H9 (cell line): Measurements from ENCODE around the gene SLC22A3. TPM values are rescaled to one million over a fixed set of nuclear protein-coding genes. Genes with fewer than 3 reads are reported as not detected.

Source experiments
- DNase-seq: peaks from one replicate; pipeline ENCODE4 v3.0.0-alpha.2; 2017
- H2AFZ ChIP-seq: one replicate; pipeline ENCODE4 v1.6.1; 2013; ENCODE audit warnings: mild to moderate bottlenecking, low read length, control low read depth, moderate library complexity
- H2AK5ac ChIP-seq: 2 replicates; pipeline ENCODE4 v1.6.1; 2013; ENCODE audit warnings: low read length, control low read depth, mixed read lengths; ENCODE audit not compliant: insufficient read length
- H2BK120ac ChIP-seq: one replicate; pipeline ENCODE4 v1.6.1; 2013; ENCODE audit warnings: low read depth, mild to moderate bottlenecking, low read length, control low read depth, inconsistent platforms; ENCODE audit not compliant: poor library complexity, severe bottlenecking
- H2BK12ac ChIP-seq: 2 replicates; pipeline ENCODE4 v1.6.1; 2013; ENCODE audit warnings: low read length, control low read depth, mixed read lengths, low read depth; ENCODE audit not compliant: insufficient read length
- H2BK15ac ChIP-seq: 2 replicates; pipeline ENCODE4 v1.6.1; 2013; ENCODE audit warnings: low read depth, low read length, control low read depth
- H2BK20ac ChIP-seq: one replicate; pipeline ENCODE4 v1.6.1; 2013; ENCODE audit warnings: low read depth, mild to moderate bottlenecking, low read length, control low read depth, inconsistent platforms; ENCODE audit not compliant: poor library complexity, severe bottlenecking
- H2BK5ac ChIP-seq: 2 replicates; pipeline ENCODE4 v1.6.1; 2013; ENCODE audit warnings: low read length, control low read depth, mixed read lengths; ENCODE audit not compliant: insufficient read length
- H3K14ac ChIP-seq: 2 replicates; pipeline ENCODE4 v1.6.1; 2013; ENCODE audit warnings: low read length, control low read depth; ENCODE audit not compliant: insufficient read depth
- H3K18ac ChIP-seq: 2 replicates; pipeline ENCODE4 v1.6.1; 2013; ENCODE audit warnings: low read depth, mild to moderate bottlenecking, mixed read lengths, low read length, control low read depth; ENCODE audit not compliant: insufficient read length
- H3K23ac ChIP-seq: 2 replicates; pipeline ENCODE4 v1.6.1; 2013; ENCODE audit warnings: low read length, control low read depth, mixed read lengths, low read depth; ENCODE audit not compliant: insufficient read length
- H3K23me2 ChIP-seq: 2 replicates; pipeline ENCODE4 v1.6.1; 2013; ENCODE audit warnings: low read depth, mild to moderate bottlenecking, mixed read lengths, low read length, control low read depth; ENCODE audit not compliant: insufficient read length, poor library complexity, severe bottlenecking
- H3K27ac ChIP-seq: 2 replicates; pipeline ENCODE4 v1.5.1; 2013; ENCODE audit warnings: low read length, control low read depth, mixed read lengths, low read depth; ENCODE audit not compliant: insufficient read length
- H3K27me3 ChIP-seq: 2 replicates; pipeline ENCODE4 v1.6.1; 2013; ENCODE audit warnings: low read length, control low read depth, inconsistent platforms; ENCODE audit not compliant: insufficient read depth
- H3K4ac ChIP-seq: 2 replicates; pipeline ENCODE4 v1.6.1; 2013; ENCODE audit warnings: low read depth, mild to moderate bottlenecking, control low read depth, inconsistent platforms, low read length, moderate library complexity
- H3K4me1 ChIP-seq: 2 replicates; pipeline ENCODE4 v1.6.1; 2013; ENCODE audit warnings: low read length, control low read depth, inconsistent platforms; ENCODE audit not compliant: insufficient read depth
- H3K4me2 ChIP-seq: 2 replicates; pipeline ENCODE4 v1.6.1; 2013; ENCODE audit warnings: low read length, control low read depth, mixed read lengths; ENCODE audit not compliant: insufficient read length, insufficient read depth
- H3K56ac ChIP-seq: 2 replicates; pipeline ENCODE4 v1.6.1; 2013; ENCODE audit warnings: low read depth, mild to moderate bottlenecking, mixed read lengths, low read length, control low read depth; ENCODE audit not compliant: insufficient read length
- H3K79me1 ChIP-seq: 2 replicates; pipeline ENCODE4 v1.6.1; 2013; ENCODE audit warnings: low read depth, mild to moderate bottlenecking, moderate library complexity, low read length, control low read depth, inconsistent platforms; ENCODE audit not compliant: insufficient read depth, poor library complexity, severe bottlenecking
- H3K79me2 ChIP-seq: 2 replicates; pipeline ENCODE4 v1.6.1; 2013; ENCODE audit warnings: low read length, control low read depth, inconsistent platforms; ENCODE audit not compliant: insufficient read depth
- H3K9ac ChIP-seq: 2 replicates; pipeline ENCODE4 v1.6.1; 2013; ENCODE audit warnings: low read length, control low read depth, mixed read lengths; ENCODE audit not compliant: insufficient read length; ENCODE audit errors: extremely low read depth
- H3K9me3 ChIP-seq: one replicate; pipeline ENCODE4 v1.6.1; 2013; ENCODE audit warnings: low read depth, low read length, inconsistent platforms; ENCODE audit not compliant: control insufficient read depth
- H3T11ph ChIP-seq: one replicate; pipeline ENCODE4 v1.6.1; 2013; ENCODE audit warnings: mild to moderate bottlenecking, low read length, control low read depth, inconsistent platforms
- H4K20me1 ChIP-seq: one replicate; pipeline ENCODE4 v1.6.1; 2013; ENCODE audit not compliant: control insufficient read depth, insufficient read length, insufficient read depth
- H4K5ac ChIP-seq: 2 replicates; pipeline ENCODE4 v1.6.1; 2013; ENCODE audit warnings: low read depth, mild to moderate bottlenecking, mixed read lengths, low read length, control low read depth; ENCODE audit not compliant: insufficient read length
- H4K8ac ChIP-seq: replicated peaks from 2 replicates; pipeline ENCODE4 v1.6.1; 2013; ENCODE audit warnings: low read length, control low read depth, mixed read lengths, low read depth; ENCODE audit not compliant: insufficient read length
- H4K91ac ChIP-seq: 2 replicates; pipeline ENCODE4 v1.6.1; 2013; ENCODE audit warnings: low read depth, mild to moderate bottlenecking, moderate library complexity, mixed read lengths, low read length, control low read depth; ENCODE audit not compliant: insufficient read length
- H3K27ac Mint-ChIP-seq, 3 experiments: 2 replicates in 2 of 3; 3 replicates in 1 of 3; pipeline ENCODE4 v1.8.0; 2020 to 2021; ENCODE audit warnings: mixed read lengths in 3 of 3, mild to moderate bottlenecking in 1 of 3, moderate library complexity in 1 of 3
- H3K27me3 Mint-ChIP-seq: 2 replicates; pipeline ENCODE4 v1.8.0; 2021; ENCODE audit warnings: low read depth, mild to moderate bottlenecking, moderate library complexity, mixed read lengths
- H3K36me3 Mint-ChIP-seq, 3 experiments: 2 replicates in 2 of 3; 3 replicates in 1 of 3; pipeline ENCODE4 v1.8.0; 2020 to 2021; ENCODE audit warnings: low read depth in 3 of 3, mixed read lengths in 3 of 3; ENCODE audit not compliant: insufficient read depth in 1 of 3
- H3K4me1 Mint-ChIP-seq, 2 experiments: 2 replicates each; pipeline ENCODE4 v1.8.0; 2020; ENCODE audit warnings: mixed read lengths in 2 of 2
- H3K4me3 Mint-ChIP-seq, 2 experiments: 2 replicates in 1 of 2; 3 replicates in 1 of 2; pipeline ENCODE4 v1.8.0; 2020 to 2021; ENCODE audit warnings: mild to moderate bottlenecking in 2 of 2, mixed read lengths in 2 of 2, moderate library complexity in 1 of 2
- H3K9me3 Mint-ChIP-seq, 2 experiments: 2 replicates in 1 of 2; 3 replicates in 1 of 2; pipeline ENCODE4 v1.8.0; 2020; ENCODE audit warnings: mild to moderate bottlenecking in 2 of 2, mixed read lengths in 2 of 2, moderate library complexity in 1 of 2
- WGBS: extraction: QIAGEN DNeasy Blood & Tissue Kit; methylation state at CpG from one replicate; pipeline ENCODE4 v1.1.7; 2013; ENCODE audit warnings: missing lambda C conversion rate, low lambda C conversion rate, mixed read lengths; ENCODE audit not compliant: insufficient read length; ENCODE audit errors: extremely low coverage; 5-methylcytosine and 5-hydroxymethylcytosine counted together
- total RNA-seq: library from RNA; stranded (reverse); gene quantifications from 2 replicates; pipeline ENCODE4 v1.2.1, GENCODE V29; 2021
- TF ChIP-seq, protein P1 (sequence below): fragments of 200-600 bp; sonication (generic); conservative IDR thresholded peaks from 3 replicates; pipeline ENCODE4 v1.8.0; 2021; ENCODE audit warnings: antibody characterized with exemption, mild to moderate bottlenecking

SLC22A3 gene
- total RNA-seq, 1 experiment from 2014 or later, result 2.7 TPM

DNA sequence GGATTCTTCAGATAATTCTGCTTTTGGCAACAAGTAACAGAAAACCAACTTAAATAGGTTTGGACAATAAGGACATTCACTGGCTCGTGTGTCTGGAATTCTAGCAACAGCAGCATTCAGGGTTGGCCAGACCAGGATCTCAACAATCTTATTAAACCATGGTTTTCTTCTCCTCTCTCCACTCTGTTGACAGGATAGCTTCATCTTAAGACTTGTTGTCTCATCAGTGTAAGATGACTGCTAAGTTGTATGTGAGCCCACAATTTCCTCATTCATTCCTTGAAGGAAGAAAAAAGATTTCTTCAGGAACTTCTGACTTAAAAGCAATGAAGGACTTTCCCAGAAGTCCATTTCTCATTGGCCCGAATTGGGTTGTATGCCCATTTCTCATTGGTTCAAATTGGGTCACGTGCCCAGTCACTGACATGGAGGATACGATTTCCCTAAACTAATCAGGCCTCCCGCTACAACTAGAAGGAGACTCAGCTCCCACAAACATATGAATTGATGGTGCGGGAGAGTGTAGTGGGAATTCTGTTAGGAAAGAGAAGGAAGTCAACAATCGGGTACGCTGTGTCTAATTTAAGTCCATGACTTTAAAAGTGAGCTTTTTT is 83.7 kb downstream of the SLC22A3 start:
- H2BK15ac ChIP-seq, result no peak overlapping the region
- no peak overlapping the region for H3T11ph ChIP-seq
- no peak overlapping the region for H2BK12ac ChIP-seq
- no peak overlapping the region for H2BK20ac ChIP-seq
- H3K4me1 Mint-ChIP-seq, result peaks cover 29 to 30% of the 10 kb centered on the region in 2 experiments
- no peak overlapping the region for H2BK5ac ChIP-seq
- H3K18ac ChIP-seq, result no peak overlapping the region
- H2AFZ ChIP-seq, result no peak overlapping the region
- no peaks in the 10 kb centered on the region for H3K79me1 ChIP-seq
- H4K5ac ChIP-seq, result no peak overlapping the region
- H3K79me2 ChIP-seq, result no peaks in the 10 kb centered on the region
- TF ChIP-seq, protein P1, sequence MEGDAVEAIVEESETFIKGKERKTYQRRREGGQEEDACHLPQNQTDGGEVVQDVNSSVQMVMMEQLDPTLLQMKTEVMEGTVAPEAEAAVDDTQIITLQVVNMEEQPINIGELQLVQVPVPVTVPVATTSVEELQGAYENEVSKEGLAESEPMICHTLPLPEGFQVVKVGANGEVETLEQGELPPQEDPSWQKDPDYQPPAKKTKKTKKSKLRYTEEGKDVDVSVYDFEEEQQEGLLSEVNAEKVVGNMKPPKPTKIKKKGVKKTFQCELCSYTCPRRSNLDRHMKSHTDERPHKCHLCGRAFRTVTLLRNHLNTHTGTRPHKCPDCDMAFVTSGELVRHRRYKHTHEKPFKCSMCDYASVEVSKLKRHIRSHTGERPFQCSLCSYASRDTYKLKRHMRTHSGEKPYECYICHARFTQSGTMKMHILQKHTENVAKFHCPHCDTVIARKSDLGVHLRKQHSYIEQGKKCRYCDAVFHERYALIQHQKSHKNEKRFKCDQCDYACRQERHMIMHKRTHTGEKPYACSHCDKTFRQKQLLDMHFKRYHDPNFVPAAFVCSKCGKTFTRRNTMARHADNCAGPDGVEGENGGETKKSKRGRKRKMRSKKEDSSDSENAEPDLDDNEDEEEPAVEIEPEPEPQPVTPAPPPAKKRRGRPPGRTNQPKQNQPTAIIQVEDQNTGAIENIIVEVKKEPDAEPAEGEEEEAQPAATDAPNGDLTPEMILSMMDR, result no peak
- no peak overlapping the region for H3K9ac ChIP-seq
- no peak overlapping the region for H4K8ac ChIP-seq
- H3K9me3 ChIP-seq, result no peaks in the 10 kb centered on the region
- H2BK120ac ChIP-seq, result no peak overlapping the region
- no peaks in the 10 kb centered on the region; a peak in 1 of 5 replicates for H3K9me3 Mint-ChIP-seq
- no peak overlapping the region for H3K23ac ChIP-seq
- H3K56ac ChIP-seq, result no peak overlapping the region
- H3K36me3 Mint-ChIP-seq, result no peaks in the 10 kb centered on the region
- H3K27ac Mint-ChIP-seq, result no peak overlapping the region
- H4K91ac ChIP-seq, result no peak overlapping the region
- no peaks in the 10 kb centered on the region for H3K27me3 Mint-ChIP-seq
- H3K4ac ChIP-seq, result no peak overlapping the region
- H4K20me1 ChIP-seq, result no peaks in the 10 kb centered on the region
- H3K27me3 ChIP-seq, result no peaks in the 10 kb centered on the region
- no peak overlapping the region for H3K27ac ChIP-seq
- no peak for DNase-seq
- H3K4me1 ChIP-seq, result no peaks in the 10 kb centered on the region; the same call in 1 of the 2 replicates
- no peaks in the 10 kb centered on the region for H3K23me2 ChIP-seq
- no peak overlapping the region for H3K4me2 ChIP-seq
- H3K4me3 Mint-ChIP-seq, result no peak overlapping the region
- H3K14ac ChIP-seq, result no peak overlapping the region
- no CpG with 5 or more reads among the region's 8 CpGs for WGBS
- no peak overlapping the region for H2AK5ac ChIP-seq
